ENCODE data around the gene CAND2.

DNA sequence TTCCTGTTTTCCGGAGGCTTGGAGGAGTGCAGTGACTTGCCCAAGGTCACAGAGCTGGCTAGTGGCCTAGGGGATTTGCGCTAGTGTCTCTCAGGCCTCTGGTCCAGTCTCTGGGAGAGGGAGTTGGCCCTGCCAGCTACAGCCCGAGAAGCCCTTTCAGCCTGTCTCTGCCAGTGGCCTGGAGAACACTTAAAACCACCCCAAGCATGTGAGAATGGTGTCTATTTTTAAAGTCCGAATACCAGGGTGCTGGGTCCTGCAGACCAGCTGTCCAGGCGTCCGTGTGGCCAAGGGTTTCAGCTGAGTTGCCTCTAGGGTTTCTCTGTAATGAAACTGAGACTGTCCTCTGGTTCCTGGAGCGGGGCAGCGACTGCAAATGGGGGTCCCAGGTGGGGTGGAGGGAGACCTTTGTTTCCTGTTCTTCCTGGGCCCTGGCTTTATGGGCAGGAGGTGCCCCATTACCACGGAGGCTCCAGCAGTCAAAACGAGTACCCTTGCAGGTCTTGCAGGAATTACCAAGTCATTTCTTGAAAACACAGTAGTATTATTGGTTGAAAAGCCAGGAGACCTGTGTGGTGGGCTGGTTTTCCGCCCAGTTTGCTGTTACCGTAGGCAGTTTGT is 2.2 kb downstream of the CAND2 start:
- TF ChIP-seq, protein P1, sequence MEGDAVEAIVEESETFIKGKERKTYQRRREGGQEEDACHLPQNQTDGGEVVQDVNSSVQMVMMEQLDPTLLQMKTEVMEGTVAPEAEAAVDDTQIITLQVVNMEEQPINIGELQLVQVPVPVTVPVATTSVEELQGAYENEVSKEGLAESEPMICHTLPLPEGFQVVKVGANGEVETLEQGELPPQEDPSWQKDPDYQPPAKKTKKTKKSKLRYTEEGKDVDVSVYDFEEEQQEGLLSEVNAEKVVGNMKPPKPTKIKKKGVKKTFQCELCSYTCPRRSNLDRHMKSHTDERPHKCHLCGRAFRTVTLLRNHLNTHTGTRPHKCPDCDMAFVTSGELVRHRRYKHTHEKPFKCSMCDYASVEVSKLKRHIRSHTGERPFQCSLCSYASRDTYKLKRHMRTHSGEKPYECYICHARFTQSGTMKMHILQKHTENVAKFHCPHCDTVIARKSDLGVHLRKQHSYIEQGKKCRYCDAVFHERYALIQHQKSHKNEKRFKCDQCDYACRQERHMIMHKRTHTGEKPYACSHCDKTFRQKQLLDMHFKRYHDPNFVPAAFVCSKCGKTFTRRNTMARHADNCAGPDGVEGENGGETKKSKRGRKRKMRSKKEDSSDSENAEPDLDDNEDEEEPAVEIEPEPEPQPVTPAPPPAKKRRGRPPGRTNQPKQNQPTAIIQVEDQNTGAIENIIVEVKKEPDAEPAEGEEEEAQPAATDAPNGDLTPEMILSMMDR (IDR thresholded peaks at IDR 0.05) = no peak
- TF ChIP-seq POLR2A (IDR thresholded peaks at IDR 0.05) = peak in 1 of 2 donors; percentile 15

Measured in thyroid gland (tissue), 4 donors.